Renal cortex interstitium (tissue), 11 donors: ENCODE data around the gene ATF2. TPM values are rescaled to one million over a fixed set of nuclear protein-coding genes. Genes with fewer than 3 reads are reported as not detected.

Source experiments
- DNase-seq, 11 donors: peaks; one replicate each; pipeline ENCODE4 v3.0.0-alpha.2; 2013; ENCODE audit warnings: low read depth in 9 of 11, low spot score in 4 of 11; ENCODE audit errors: extremely low read depth in 1 of 11
- polyA plus RNA-seq, 3 donors: library from polyadenylated mRNA; unstranded; fragments of 120-200 nt; gene quantifications; one replicate each; pipeline ENCODE4 v1.2.1, GENCODE V29; 2013; ENCODE audit not compliant: insufficient read length in 3 of 3

Gene ATF2
- polyA plus RNA-seq, 3 donors: 55.3 to 68.5 (median 64.5) TPM

DNA sequence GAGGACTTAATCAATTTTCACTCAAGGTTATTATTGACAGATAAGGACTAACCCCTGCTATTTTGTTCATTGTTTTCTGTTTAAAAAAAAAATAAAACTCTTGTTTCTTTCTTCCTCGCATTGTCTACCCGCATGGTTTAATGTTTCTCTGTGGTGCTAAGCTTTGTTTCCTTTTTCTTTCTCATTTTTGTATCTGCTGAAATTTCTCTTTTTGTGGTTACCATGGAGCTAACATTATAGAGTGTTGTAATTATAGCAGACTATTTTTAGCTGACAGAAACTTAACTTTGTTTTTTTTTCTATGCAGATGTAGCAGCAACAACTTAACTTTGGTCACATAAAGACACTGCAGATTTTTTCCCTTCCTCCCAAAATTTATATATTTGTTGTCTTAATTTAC, 119.7 kb downstream of the ATF2 start:
- DNase-seq: no peak

DNA sequence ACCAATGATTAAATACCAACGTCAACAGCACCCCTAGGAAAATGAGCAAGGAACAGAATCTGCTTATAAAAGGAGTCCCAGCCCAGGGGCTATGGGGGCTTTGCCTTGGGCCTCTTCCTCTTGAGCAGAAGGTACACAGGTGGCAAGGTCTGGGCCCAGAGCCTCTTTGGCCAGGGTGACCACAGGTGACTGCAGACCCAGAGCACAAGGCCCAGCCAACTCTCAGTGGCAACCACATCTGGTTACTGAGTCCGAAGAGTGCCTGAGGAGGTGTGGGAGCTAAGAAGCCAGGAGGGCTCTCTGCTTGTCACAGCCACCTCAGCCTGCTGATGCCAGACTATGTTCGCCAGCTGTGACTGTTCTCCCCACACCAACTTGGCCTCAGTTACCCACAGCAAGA, 128.5 kb downstream of the ATF2 start:
- DNase-seq: no peak

DNA sequence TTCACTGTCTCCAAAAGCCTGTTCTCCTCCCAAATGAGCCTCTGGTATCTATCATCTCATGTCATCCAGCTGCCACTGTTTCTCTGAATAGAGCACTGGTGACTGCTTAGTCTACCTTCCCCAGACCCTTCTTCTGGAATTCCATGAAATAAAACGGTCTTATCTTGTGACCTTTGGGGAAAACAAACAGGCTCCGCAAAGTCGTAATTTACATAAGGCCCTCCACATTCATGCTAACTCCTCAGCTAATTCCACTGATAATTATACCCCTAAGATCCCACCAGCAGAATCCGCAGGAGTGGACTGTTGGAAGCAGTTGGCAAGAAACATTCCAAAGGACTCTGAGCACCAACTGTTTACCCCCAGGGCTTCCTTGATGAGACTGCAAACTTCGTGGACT, 129.0 kb downstream of the ATF2 start:
- no peak for DNase-seq

DNA sequence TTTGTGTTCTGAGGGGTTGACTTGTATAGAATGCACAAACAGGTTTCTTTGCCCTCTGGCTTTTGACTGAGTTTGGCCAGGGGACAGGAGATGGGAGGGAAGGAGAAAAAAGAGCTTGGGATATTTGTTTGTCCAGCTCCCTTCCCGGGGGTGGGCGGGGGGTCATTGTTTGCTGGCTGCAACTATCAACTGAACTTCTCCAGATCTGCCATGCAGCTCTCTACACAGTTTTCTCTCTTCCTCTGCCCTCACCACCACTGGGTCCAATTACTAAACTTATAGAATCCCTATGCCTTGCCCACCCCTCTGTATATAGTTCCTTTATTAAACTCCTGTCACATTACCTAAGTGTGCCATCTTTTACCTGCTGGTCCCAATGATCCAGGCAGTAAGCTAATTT, 130.1 kb downstream of the ATF2 start:
- DNase-seq: no peak

DNA sequence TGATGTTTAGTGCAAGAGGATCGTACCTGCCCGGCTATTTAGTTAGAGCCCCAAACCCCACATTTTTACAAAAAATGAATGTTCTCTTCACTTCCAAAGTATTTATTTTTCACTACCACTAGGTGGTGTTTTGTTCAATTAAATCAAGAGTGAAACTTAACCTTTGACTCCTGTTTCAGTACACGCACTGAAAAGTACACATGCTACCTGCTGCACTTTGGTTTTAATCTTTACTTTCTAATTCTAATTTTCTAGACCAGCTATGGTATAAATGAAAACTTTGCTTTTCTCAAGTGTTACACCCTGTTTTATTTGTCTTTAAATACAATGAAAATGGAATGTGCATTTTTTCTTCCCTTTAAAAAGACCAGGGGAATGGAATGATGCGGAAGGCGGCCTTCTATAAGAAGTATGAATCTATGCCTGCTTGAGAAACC, 131.4 kb downstream of the ATF2 start:
- DNase-seq: no peak

DNA sequence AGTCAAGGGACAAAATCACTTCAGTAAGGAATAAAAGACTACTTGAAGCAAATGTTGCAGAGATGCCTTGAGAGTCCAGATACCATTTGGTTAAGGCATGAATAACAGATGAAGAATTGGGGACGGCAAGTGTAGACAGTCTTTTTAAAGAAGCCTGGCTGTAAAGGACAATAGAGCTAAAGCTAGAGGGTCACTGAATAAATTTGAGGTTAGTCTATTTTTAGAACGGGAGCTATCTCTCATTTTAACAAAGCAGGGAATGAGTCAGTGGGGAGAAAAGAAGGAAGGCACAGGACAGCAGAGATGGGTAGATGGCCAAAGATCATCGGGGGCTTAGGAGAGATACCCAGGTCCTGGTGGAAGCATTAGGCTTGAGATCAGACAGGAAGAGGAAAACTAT, 132.2 kb downstream of the ATF2 start:
- DNase-seq: no peak

DNA sequence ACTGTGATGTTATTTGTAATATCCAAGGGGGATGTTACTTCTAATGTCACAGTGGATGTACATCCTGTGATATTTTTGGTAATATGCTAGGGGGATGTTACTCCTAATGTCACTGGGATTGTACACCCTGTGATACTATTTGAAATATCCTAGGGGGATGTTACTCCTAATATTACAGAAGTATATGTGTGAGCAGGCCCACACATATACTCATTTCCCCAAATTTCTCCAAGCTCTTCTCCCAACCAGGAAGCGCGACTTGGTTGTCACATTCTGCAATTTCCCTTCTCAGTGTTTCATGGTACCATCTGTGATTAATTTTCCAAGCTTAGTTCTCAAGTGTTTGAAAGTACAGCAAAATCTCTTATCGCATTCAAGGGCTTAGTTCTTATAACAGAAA, 133.3 kb downstream of the ATF2 start:
- no peak for DNase-seq

DNA sequence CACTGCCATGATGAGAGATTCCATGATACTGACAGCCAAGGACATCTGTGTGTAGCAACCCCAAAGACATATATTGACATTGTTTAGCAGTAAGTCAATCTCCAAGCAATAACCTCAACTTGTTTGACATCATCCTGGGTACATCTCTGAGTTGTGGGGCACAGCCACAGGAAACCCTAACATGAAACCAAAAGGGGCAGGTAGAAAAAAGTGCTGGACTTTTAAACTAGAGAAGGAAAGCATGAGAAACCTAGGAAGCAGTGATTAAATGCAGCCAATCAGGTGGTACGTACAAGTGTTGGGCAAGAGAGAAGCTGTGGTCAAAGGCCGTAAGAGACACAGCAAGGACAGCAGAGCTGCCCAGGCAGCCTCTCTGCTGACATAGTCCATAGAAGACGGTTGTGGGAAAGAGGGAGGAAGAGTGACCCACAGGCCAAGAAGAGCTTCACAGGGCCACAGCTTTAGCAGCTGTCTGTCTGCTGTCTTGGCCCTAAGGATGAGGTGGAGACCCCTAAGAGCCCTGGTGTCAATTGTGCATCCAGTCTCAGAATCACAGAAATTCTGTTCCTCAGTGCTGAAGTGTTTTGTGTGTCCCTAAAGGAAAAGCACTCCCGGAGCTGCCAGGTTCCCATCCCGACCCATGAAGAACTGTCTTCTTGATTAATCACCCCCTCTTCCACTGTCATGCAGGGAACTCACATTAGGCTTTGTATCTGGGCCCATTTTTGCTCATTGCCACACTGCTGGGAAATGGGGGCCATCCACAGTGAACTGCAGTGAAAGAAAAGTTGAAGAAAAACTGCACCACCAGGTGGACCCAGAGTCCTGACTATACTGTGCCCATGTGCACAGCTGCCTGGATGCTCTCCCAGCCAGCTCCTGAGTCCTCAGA, 137.4 kb downstream of the ATF2 start:
- DNase-seq: peak in 2 of 11 donors; percentile 24 to 29

DNA sequence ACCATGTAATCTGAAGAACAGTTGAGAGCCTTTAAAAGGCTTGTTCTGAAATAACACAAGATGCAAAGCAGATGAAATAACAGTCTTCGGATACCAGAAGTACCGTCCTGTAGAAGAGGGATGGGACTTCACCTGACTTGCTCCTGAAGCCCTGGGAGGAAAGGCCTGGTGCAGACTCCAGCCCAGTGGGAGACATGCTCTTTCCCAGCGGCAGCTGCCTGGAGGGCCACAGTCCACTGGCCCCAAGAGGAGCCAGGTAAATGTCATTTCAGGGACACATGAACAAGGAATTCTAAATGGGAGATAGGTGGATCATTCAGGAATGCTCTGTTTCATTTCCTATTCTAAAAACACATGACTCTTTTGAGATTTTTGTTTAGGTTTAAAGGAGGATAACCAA, 140.2 kb downstream of the ATF2 start:
- no peak for DNase-seq

DNA sequence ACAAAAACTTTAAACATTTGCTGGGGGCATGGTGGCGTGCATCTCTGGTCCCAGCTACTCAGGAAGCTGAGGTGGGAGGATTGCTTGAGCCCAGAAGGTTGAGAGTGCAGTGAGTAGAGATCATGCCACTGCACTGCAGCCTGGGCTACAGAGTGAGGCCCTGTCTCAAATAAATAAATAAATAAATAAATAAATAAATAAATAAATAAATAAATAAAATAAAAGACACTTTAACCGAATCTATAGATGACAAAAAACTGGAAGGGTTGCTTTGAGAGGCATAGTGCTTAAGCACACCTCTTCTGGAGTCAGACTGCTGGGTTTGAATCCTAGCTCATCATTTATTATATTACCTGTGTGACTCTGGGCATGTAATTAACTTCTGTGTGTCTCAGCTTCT, 141.6 kb downstream of the ATF2 start:
- no peak for DNase-seq

DNA sequence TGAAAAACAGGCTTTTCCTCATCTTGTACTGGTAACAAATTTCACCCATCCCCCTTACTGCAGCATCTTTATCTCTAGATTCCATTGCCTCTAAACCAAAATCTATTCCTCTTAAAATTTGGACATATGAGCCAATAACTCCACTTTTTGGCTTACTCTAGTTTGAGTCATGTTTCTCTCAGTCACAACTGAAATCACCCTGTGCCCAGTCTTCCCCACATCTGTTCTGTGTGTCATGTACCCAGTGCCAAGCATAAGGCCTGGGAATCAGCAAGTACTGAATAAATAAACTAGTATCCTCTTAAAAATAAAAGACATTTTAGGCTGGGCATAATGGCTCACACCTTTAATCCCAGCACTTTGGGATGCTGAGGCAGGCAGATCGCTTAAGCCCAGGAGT, 142.1 kb downstream of the ATF2 start:
- no peak for DNase-seq

DNA sequence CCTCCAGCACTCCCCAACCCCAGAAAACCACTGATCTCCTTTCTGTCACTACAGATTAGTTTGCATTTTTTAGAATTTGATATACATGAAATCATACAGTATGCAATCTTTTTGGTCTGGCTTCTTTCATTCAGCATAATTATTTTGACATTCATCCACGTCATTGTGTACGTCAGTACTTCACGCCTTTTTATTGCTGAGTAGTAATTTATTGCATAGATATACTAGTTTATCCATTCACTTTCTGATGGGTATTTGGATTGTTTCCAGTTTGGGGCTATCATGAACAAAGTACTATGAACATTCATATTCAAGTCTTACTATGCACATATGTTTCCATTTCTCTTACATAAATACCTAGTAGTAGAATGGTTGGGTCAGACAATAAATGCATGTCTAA, 142.8 kb downstream of the ATF2 start:
- DNase-seq: no peak

DNA sequence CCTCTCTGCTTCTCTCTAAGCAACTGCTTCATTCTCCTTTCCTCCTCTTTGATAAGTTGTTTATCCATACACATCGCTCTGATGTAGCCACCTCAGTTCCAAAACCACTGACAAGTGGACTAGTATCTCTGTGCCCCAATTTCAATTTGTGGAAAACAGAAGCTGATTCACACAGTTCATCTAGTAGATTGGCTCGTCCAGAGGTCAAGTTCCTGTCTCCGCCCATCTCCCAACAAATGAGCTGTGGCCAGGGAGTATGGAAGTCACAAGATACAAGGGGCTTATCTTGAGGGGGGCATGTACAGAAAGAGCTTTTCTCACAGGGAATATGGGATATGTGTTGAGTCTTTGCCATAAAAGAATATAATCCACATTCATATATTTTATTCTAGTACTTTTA, 145.1 kb downstream of the ATF2 start:
- no peak for DNase-seq

Other genes starting within 250 kb of the ATF2 start
- 10 to 100 TPM; 24.2 to 40.3 (median 28.9) TPM for gene CHN1, start 162.8 kb downstream of the ATF2 start, polyA plus RNA-seq
- 100 to 1,000 TPM; 322 to 378 (median 366) TPM for gene ATP5MC3, start 13.5 kb upstream of the ATF2 start, polyA plus RNA-seq